Measurements from ENCODE around the gene THRB. TPM values are rescaled to one million over a fixed set of nuclear protein-coding genes. Genes with fewer than 3 reads are reported as not detected.

THRB gene
- polyA plus RNA-seq, 1 experiment: 0.83 TPM

- Histone ChIP-seq H3K36me3 (ENCODE audit: control insufficient read depth, insufficient read depth, low read length) (no peaks in the 10 kb centered on the region), H3K4me3 (ENCODE audit: low read depth, low read length) (no peak overlapping the region), H3K27me3 (ENCODE audit: control insufficient read depth, insufficient read depth, low read length) (no peaks in the 10 kb centered on the region)
- ChIA-PET POLR2A (no interaction called here), CTCF (no interaction called here)
- DNase-seq (ENCODE audit: low read depth): no peak
- no peak for TF ChIP-seq CTCF (IDR thresholded peaks at IDR 0.05; ENCODE audit: insufficient read depth, low read depth, low read length)
These were observed 19.8 kb downstream of the THRB start for GRCh38 chr3:24474862-24475261.

- POLR2A ChIA-PET: no interaction called here
- H3K36me3 ChIP-seq (ENCODE audit: control insufficient read depth, insufficient read depth, low read length): no peaks in the 10 kb centered on the region
- CTCF ChIA-PET: no interaction called here
- DNase-seq (ENCODE audit: low read depth): no peak
- no peak for TF ChIP-seq CTCF (IDR thresholded peaks at IDR 0.05; ENCODE audit: insufficient read depth, low read depth, low read length)
- no peaks in the 10 kb centered on the region for H3K27me3 ChIP-seq (ENCODE audit: control insufficient read depth, insufficient read depth, low read length)
- no peak overlapping the region for H3K4me3 ChIP-seq (ENCODE audit: low read depth, low read length)
These were observed 22.3 kb downstream of the THRB start for GRCh38 chr3:24472358-24472757.

- ChIA-PET CTCF (no interaction called here), POLR2A (no interaction called here)
- Histone ChIP-seq H3K27me3 (ENCODE audit: control insufficient read depth, insufficient read depth, low read length) (no peaks in the 10 kb centered on the region), H3K4me3 (ENCODE audit: low read depth, low read length) (no peak overlapping the region), H3K36me3 (ENCODE audit: control insufficient read depth, insufficient read depth, low read length) (no peaks in the 10 kb centered on the region)
- TF ChIP-seq CTCF (IDR thresholded peaks at IDR 0.05; ENCODE audit: insufficient read depth, low read depth, low read length): no peak
- no peak for DNase-seq (ENCODE audit: low read depth)
These were observed 23.2 kb downstream of the THRB start for GRCh38 chr3:24471486-24471885.

- TF ChIP-seq CTCF (IDR thresholded peaks at IDR 0.05; ENCODE audit: insufficient read depth, low read depth, low read length): no peak
- ChIA-PET CTCF (no interaction called here), POLR2A (no interaction called here)
- no peak overlapping the region for H3K4me3 ChIP-seq (ENCODE audit: low read depth, low read length)
- H3K36me3 ChIP-seq (ENCODE audit: control insufficient read depth, insufficient read depth, low read length): no peaks in the 10 kb centered on the region
- no peak for DNase-seq (ENCODE audit: low read depth)
- H3K27me3 ChIP-seq (ENCODE audit: control insufficient read depth, insufficient read depth, low read length): no peaks in the 10 kb centered on the region
These were observed 24.4 kb downstream of the THRB start for GRCh38 chr3:24470277-24470676.

GRCh38 chr3:24464389-24464788 is 30.3 kb downstream of the THRB start:
- H3K27me3 ChIP-seq (ENCODE audit: control insufficient read depth, insufficient read depth, low read length): no peaks in the 10 kb centered on the region
- no peak for TF ChIP-seq CTCF (IDR thresholded peaks at IDR 0.05; ENCODE audit: insufficient read depth, low read depth, low read length)
- no peak for DNase-seq (ENCODE audit: low read depth)
- no peaks in the 10 kb centered on the region for H3K36me3 ChIP-seq (ENCODE audit: control insufficient read depth, insufficient read depth, low read length)
- POLR2A ChIA-PET: no interaction called here
- CTCF ChIA-PET: interaction anchor here (0.6 kb wide), 1 partner anchor 656 kb away, joined by 3 read pairs; no protein-coding TSS in a partner anchor
- H3K4me3 ChIP-seq (ENCODE audit: low read depth, low read length): no peak overlapping the region
